HL-60/S4 (cell line): ENCODE data around the gene KIF6.
"Not testable (repeated sequence)": the region's sequence is repeated elsewhere in the genome, so short reads cannot be mapped to it uniquely, and the experiment has no call there.

Experiments used
- in situ Hi-C: fragments of 300-500 bp; cut with MboI; formaldehyde crosslinking; loops from 2 replicates; pipeline ENCODE4 v1.14.3; 2022; ENCODE audit warnings: low sequenced_read_pairs

KIF6 gene

GRCh38 chr6:39302669-39303424, 422.4 kb downstream of the KIF6 start:
- in situ Hi-C loops: loop anchor here (10.0 kb wide), 1 partner anchor 428 kb away; no protein-coding TSS in a partner anchor

- in situ Hi-C loops: loop anchor here (10.0 kb wide), 1 partner anchor 427 kb away; no protein-coding TSS in a partner anchor
Observed at GRCh38 chr6:39302011-39302410, 423.2 kb downstream of the KIF6 start.

- in situ Hi-C loops: loop anchor here (10.0 kb wide), 1 partner anchor 427 kb away; no protein-coding TSS in a partner anchor
Observed at GRCh38 chr6:39301606-39302005, 423.6 kb downstream of the KIF6 start.

GRCh38 chr6:39300739-39301138, 424.5 kb downstream of the KIF6 start:
- in situ Hi-C loops: loop anchor here (10.0 kb wide), 1 partner anchor 426 kb away; no protein-coding TSS in a partner anchor

- in situ Hi-C loops: no loop called here
Observed at GRCh38 chr6:39298061-39298460, 427.1 kb downstream of the KIF6 start.

- in situ Hi-C loops: no loop called here
Observed at GRCh38 chr6:39296745-39297640, 428.2 kb downstream of the KIF6 start.

GRCh38 chr6:39295611-39296011, 429.6 kb downstream of the KIF6 start:
- in situ Hi-C loops: no loop called here

GRCh38 chr6:39294899-39295298, 430.3 kb downstream of the KIF6 start:
- in situ Hi-C loops: no loop called here

- in situ Hi-C loops: no loop called here
Observed at GRCh38 chr6:39294133-39294532, 431.1 kb downstream of the KIF6 start.

- in situ Hi-C loops: no loop called here
Observed at GRCh38 chr6:39292637-39293036, 432.6 kb downstream of the KIF6 start.

- in situ Hi-C loops: no loop called here
Observed at GRCh38 chr6:39289490-39289889, 435.7 kb downstream of the KIF6 start.

GRCh38 chr6:39287601-39288000, 437.6 kb downstream of the KIF6 start:
- in situ Hi-C loops: no loop called here

GRCh38 chr6:39286596-39286995, 438.6 kb downstream of the KIF6 start:
- in situ Hi-C loops: not testable (repeated sequence)

GRCh38 chr6:39282774-39283173, 442.4 kb downstream of the KIF6 start:
- in situ Hi-C loops: no loop called here

- in situ Hi-C loops: no loop called here
Observed at GRCh38 chr6:39281312-39281980, 443.8 kb downstream of the KIF6 start.

GRCh38 chr6:39280247-39280731, 444.9 kb downstream of the KIF6 start:
- in situ Hi-C loops: no loop called here
